ENCODE results near the gene ARID3A. TPM values are rescaled to one million over a fixed set of nuclear protein-coding genes. Genes with fewer than 3 reads are reported as not detected.
A peak's percentile ranks its signal among the peaks of the same experiment; 100 is the strongest.
"Not testable (repeated sequence)": the region's sequence is repeated elsewhere in the genome, so short reads cannot be mapped to it uniquely, and the experiment has no call there.

The ARID3A gene
- total RNA-seq, 1 donor from 2014 or later, result 6.7 TPM

GRCh38 chr19:1017115-1017905 is 91.5 kb downstream of the ARID3A start:
- ATAC-seq (no peak), DNase-seq (ENCODE audit: missing footprints) (no peak)
- intact Hi-C loops (cut with DNase I), result no loop called here

- intact Hi-C loops (cut with DNase I), result no loop called here
- ATAC-seq (no peak), DNase-seq (ENCODE audit: missing footprints) (no peak)
These were observed 92.1 kb downstream of the ARID3A start for GRCh38 chr19:1017906-1018305.

- DNase-seq (ENCODE audit: missing footprints) (no peak), ATAC-seq (no peak)
- intact Hi-C loops (cut with DNase I), result no loop called here
These were observed 92.6 kb downstream of the ARID3A start for GRCh38 chr19:1018393-1018792.

GRCh38 chr19:1018932-1019615 is 93.2 kb downstream of the ARID3A start:
- intact Hi-C loops (cut with DNase I), result no loop called here
- ATAC-seq (no peak), DNase-seq (ENCODE audit: missing footprints) (no peak)

GRCh38 chr19:1019616-1019961 is 93.8 kb downstream of the ARID3A start:
- ATAC-seq (no peak), DNase-seq (ENCODE audit: missing footprints) (no peak)
- intact Hi-C loops (cut with DNase I), result no loop called here

- intact Hi-C loops (cut with DNase I), result loop anchor here (10.0 kb wide), 1 partner anchor 365 kb away; the partner anchor contains the start of gene NDUFS7
- ATAC-seq (no peak), DNase-seq (ENCODE audit: missing footprints) (no peak)
These were observed 94.4 kb downstream of the ARID3A start for GRCh38 chr19:1019980-1020867.

- ATAC-seq (peak; percentile 94), DNase-seq (ENCODE audit: missing footprints) (peak; percentile 99)
- intact Hi-C loops (cut with DNase I), result loop anchor here (1.0 to 10.0 kb wide), 2 partner anchors 82 to 364 kb away; partner anchors contain the start of genes GPX4 and NDUFS7
These were observed 95.1 kb downstream of the ARID3A start, which contains the start of gene TMEM259 for GRCh38 chr19:1020868-1021425. Gene TMEM259 (minus strand): TSS chr19:1021123. CDS start chr19:1020996, 127 bp downstream.

GRCh38 chr19:1023883-1024188 is 98.0 kb downstream of the ARID3A start:
- intact Hi-C loops (cut with DNase I), result loop anchor here (10.0 kb wide), 1 partner anchor 361 kb away; the partner anchor contains the start of gene NDUFS7
- DNase-seq (ENCODE audit: missing footprints); ATAC-seq: not testable (repeated sequence)

GRCh38 chr19:1025080-1025479 is 99.2 kb downstream of the ARID3A start:
- intact Hi-C loops (cut with DNase I), result loop anchor here (10.0 kb wide), 1 partner anchor 360 kb away; the partner anchor contains the start of gene NDUFS7
- not testable (repeated sequence) for DNase-seq (ENCODE audit: missing footprints); ATAC-seq

Other genes starting within 250 kb of the ARID3A start
- 37.1 TPM for gene FSTL3, start 249.6 kb upstream of the ARID3A start, total RNA-seq
- gene PRSS57, start 230.6 kb upstream of the ARID3A start, total RNA-seq, result not detected
- gene PALM, start 217.1 kb upstream of the ARID3A start, total RNA-seq, result 34.0 TPM
- not detected for gene MISP, start 174.9 kb upstream of the ARID3A start, total RNA-seq
- gene PTBP1, start 128.6 kb upstream of the ARID3A start, total RNA-seq, result 67.6 TPM
- gene PLPPR3, start 104.1 kb upstream of the ARID3A start, total RNA-seq, result not detected
- gene AZU1, start 98.2 kb upstream of the ARID3A start, total RNA-seq, result not detected
- gene PRTN3, start 85.0 kb upstream of the ARID3A start, total RNA-seq, result not detected
- 1.6 TPM for gene ELANE, start 73.7 kb upstream of the ARID3A start, total RNA-seq
- 655 TPM for gene CFD, start 66.4 kb upstream of the ARID3A start, total RNA-seq
- gene MED16, start 32.8 kb upstream of the ARID3A start, total RNA-seq, result 23.5 TPM
- gene RNU6-9, start 32.6 kb upstream of the ARID3A start, total RNA-seq, result not detected
- 21.9 TPM for gene R3HDM4, start 12.8 kb upstream of the ARID3A start, total RNA-seq
- not detected for gene KISS1R, start 8.7 kb upstream of the ARID3A start, total RNA-seq
- 20.7 TPM for gene WDR18, start 58.3 kb downstream of the ARID3A start, total RNA-seq
- 0.35 TPM for gene GRIN3B, start 74.4 kb downstream of the ARID3A start, total RNA-seq
- 106 TPM for gene TMEM259, start 95.1 kb downstream of the ARID3A start, total RNA-seq
- not detected for gene RNU6-2, start 95.5 kb downstream of the ARID3A start, total RNA-seq
- 69.3 TPM for gene CNN2, start 100.6 kb downstream of the ARID3A start, total RNA-seq
- gene ABCA7, start 114.1 kb downstream of the ARID3A start, total RNA-seq, result 7.7 TPM
- gene ARHGAP45, start 141.1 kb downstream of the ARID3A start, total RNA-seq, result 6.6 TPM
- 142 TPM for gene POLR2E, start 169.3 kb downstream of the ARID3A start, total RNA-seq
- gene GPX4, start 178.0 kb downstream of the ARID3A start, total RNA-seq, result 361 TPM
- gene SBNO2, start 248.2 kb downstream of the ARID3A start, total RNA-seq, result 14.7 TPM